ENCODE measurements around the gene MRPL19.
"Not testable (repeated sequence)": the region's sequence is repeated elsewhere in the genome, so short reads cannot be mapped to it uniquely, and the experiment has no call there.

The MRPL19 gene

GRCh38 chr2:75675908-75676307 is 29.3 kb downstream of the MRPL19 start:
- no peak for DNase-seq

- no peak for DNase-seq
Observed at GRCh38 chr2:75676464-75676863, 29.9 kb downstream of the MRPL19 start.

GRCh38 chr2:75679556-75679955 is 33.0 kb downstream of the MRPL19 start:
- DNase-seq, result no peak

DNA sequence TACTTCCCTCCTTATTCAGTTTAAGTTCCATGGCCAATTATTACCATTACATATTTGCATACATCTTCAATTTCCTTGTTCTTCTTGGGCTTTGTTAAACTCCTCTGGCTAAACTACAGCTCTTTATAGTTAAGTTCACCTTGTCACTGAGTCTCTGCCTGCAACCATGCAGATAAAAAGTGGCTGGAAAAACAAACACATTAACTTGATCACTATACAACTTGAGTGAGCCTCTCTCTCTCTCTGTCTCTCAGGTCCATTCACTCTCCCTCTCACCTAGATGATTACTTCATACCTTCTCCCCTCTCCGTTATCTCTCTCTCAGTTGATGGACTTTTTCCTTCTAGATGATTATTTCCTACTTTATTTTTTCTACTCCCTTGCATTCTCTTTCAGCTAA is 33.8 kb downstream of the MRPL19 start:
- DNase-seq, result no peak

DNA sequence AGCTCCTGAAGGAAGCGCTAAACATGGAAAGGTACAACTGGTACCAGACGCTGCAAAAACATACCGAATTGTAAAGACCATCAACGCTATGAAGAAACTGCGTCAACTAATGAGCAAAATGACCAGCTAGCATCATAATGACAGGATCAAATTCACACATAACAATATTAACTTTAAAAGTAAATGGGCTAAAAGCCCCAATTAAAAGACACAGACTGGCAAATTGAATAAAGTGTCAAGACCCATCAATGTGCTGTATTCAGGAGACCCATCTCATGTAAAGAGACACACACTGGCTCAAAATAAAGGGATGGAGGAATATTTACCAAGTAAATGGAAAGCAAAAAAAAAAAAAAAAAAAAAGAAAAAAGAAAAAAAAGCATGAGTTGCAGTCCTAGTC is 36.8 kb downstream of the MRPL19 start:
- DNase-seq, result not testable (repeated sequence)

DNA sequence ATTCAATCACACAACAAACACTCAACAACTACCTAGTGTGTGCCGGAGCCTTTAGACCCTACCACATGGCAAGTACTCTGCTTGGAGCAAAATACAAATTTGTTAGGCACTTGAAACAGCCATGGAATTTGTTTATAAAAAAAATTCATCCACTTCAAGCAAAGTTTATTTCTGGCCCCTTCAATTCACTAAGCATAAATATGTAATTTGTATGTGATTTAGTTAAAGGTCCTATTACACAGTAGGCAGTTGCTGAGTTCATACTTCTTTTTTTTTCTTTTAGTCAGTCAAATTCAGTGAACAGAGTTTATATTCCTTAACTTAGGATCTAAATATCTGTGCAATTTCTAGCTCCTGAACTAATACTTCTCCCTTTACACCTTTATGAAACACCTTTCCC is 41.6 kb downstream of the MRPL19 start:
- no peak for DNase-seq

GRCh38 chr2:75698918-75699317 is 52.3 kb downstream of the MRPL19 start:
- DNase-seq, result no peak

GRCh38 chr2:75702593-75702992 is 56.0 kb downstream of the MRPL19 start:
- DNase-seq, result no peak

DNA sequence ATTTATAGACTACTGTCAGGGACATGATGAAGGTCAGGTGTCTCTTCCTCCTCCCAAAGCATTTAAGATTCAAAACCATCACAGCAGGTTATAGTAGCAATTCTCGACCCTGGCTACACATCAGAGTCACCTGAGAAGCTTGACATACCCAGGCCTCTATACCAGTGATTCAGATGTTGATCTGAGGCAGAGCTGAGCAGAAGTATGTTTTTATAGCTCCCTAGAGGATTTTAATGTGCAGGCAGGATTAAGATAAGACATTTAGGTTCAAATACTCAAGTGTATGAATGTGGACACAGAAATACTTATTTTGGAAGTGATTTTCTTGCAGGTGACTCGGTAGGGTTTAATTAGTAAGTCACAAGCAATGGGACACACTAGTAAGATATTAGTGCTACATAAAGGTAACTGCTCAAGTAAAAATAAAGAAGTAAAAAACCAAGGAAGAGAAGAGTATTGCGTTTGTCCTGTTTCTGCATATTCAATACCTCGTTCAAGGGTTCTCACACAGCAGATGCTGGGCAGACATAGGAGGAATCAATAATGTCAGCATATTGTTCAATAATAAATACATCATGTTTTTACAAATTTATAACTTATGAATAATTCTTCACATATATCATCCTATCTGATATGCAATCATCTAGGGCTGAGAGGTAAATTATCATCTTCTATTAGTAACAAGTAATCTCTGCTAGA is 57.2 kb downstream of the MRPL19 start:
- no peak for DNase-seq

DNA sequence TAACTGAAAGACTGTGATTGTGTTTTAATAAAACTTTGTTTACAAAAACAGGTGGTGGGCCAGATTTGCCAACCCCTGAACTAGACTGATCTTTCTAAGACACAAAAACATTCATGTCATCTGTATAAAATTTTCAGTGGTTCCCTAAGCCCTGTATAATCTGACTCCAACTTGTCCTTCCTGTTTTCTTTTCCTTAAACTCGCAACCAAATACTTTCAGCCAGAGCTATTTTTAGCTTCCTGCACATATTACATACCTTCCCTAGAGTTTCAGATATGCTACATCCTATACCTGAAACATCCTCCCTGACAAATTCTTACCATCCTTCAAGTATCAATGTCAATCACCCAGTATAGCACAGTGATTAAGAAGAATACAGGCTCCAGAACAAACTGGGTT is 59.3 kb downstream of the MRPL19 start:
- DNase-seq, result no peak

DNA sequence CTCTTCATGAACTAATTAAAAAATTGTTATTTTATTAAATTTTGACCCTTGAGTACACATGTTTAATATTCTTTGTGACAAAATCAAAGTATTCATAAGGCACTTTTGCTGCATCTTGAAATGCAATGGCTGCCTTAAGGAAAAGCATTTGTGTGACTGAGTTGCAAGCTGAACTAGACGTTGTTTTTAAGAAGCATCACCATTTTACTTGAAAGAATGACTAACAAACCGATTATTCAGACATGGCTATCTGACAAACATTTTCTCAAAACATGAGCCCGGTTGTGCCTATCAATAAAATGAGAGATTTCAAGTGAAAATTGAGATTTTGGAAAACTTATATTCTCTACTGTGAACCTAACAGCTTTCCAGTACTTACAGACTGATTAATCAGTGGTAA is 61.3 kb downstream of the MRPL19 start:
- no peak for DNase-seq

GRCh38 chr2:75709297-75709696 is 62.7 kb downstream of the MRPL19 start:
- DNase-seq, result no peak

GRCh38 chr2:75710220-75710576 is 63.6 kb downstream of the MRPL19 start:
- no peak for DNase-seq

DNA sequence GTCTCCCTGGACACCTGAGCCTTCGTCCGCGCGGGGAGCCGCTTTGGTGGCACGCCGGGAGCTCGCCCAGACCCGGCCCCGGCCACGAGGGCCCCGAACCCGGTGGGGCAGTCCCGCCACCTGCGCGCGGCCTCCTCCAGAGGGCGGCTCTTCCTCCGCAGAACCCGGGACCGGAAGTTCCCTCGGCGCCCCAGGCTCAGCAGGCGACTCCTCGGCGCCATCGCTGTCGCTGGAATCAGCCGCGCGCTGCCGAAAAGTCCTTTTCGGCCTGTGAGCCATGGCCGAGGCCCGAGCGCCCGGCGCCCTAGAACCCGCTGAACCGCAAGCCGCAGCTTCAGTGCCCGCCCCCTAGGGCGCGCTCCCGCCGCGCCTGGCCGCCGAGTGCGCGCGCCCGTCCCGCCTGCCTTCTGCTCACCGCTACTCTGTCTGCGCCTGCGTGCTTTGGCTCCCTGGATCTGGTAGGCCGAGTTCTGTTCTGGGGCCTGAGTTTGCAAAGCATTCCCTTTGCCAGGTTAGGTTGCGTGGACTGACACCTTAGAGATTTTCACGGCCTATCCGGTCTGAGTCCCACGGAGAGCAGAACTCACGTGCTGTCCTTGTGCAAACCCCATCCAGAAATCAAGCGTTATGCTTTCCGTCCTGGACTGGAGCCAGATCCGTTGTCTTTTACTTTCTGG is 64.1 kb downstream of the MRPL19 start, which contains the start of gene GCFC2:
TSS of gene GCFC2 (minus strand) at position 339 of the 677 bp plus-strand sequence. CDS start at position 279, 60 bp downstream.
- peak; percentile 65 for DNase-seq

- not testable (repeated sequence) for DNase-seq
Observed at GRCh38 chr2:75711590-75711989, 65.0 kb downstream of the MRPL19 start.

DNA sequence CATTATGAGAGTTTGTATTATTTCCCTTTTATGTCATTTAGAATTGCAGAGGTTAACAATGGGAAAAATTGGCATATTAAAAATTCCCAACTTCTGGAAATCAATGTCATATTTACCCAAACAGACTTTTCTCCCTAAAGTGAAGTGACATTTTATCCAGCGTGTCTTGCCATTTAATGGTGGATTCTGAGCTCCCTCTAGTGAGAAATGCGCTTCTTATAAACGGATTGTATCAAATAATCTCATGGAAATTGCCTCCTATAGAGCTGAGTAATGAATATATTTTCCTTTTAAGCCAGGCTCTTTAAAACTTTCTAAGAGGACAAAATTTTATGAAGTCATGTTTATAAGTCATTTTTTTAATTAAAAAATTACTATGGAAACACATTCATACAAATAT is 69.8 kb downstream of the MRPL19 start:
- DNase-seq, result no peak

GRCh38 chr2:75719616-75720015 is 73.0 kb downstream of the MRPL19 start:
- DNase-seq, result no peak

GRCh38 chr2:75720525-75720924 is 73.9 kb downstream of the MRPL19 start:
- no peak for DNase-seq

- no peak for DNase-seq
Observed at GRCh38 chr2:75722687-75723086, 76.1 kb downstream of the MRPL19 start.

GRCh38 chr2:75728614-75729419 is 82.2 kb downstream of the MRPL19 start:
- DNase-seq, result no peak

GRCh38 chr2:75729861-75730260 is 83.3 kb downstream of the MRPL19 start:
- no peak for DNase-seq

DNA sequence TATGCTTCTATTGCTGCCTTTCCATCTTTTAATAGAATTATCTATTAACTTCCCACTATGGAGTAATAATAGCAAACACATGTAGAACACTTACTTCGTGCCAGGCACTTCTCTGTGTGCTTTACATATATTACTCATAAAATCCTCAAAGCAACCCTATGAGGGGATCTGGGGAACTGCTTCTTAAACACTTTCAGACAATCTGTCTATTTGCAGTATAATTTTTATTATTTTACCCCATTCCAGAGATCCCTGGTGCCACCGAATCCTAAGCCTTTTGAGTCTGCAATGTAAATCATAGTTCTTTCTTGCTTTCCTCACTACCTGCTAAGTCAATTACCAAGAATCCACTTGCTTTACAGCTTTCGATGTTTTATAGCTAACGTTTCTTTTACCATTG is 89.7 kb downstream of the MRPL19 start:
- no peak for DNase-seq

DNA sequence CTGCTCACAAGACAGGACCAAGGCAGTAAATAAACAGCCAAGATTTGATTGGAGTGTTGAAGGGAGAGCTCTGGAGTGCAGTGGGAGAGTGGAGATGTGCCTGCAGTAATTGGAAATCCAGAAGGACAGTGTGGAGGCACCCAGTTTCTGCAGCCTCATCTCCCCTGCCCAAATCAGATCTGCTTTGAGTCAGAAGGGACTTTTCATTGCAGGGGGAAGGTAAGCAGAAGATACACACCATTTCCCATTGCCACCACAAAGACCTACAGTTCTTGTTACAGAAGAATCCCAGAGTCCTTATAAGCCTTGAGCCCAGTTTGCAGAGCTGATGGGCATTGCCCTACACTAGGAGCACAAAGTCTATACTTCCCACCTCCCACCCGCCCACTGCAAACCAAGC is 91.4 kb downstream of the MRPL19 start:
- no peak for DNase-seq

Data from effector CD4-positive, alpha-beta T cell (primary cell).